GM19025 (cell line): ENCODE results near the gene PEX5L.
"Not testable (repeated sequence)": the region's sequence is repeated elsewhere in the genome, so short reads cannot be mapped to it uniquely, and the experiment has no call there.

Experiments used
- ATAC-seq: cut with Tn5 transposase; IDR thresholded peaks from one replicate; pipeline ENCODE4 v1.9.1; 2021; ENCODE audit warnings: mild to moderate bottlenecking, low read depth, moderate library complexity; ENCODE audit not compliant: unreplicated experiment

Gene PEX5L

GRCh38 chr3:179797192-179797591 is 239.5 kb downstream of the PEX5L start:
- ATAC-seq = no peak

GRCh38 chr3:179796421-179796820 is 240.3 kb downstream of the PEX5L start:
- ATAC-seq = no peak

GRCh38 chr3:179794355-179794754 is 242.4 kb downstream of the PEX5L start:
- no peak for ATAC-seq

GRCh38 chr3:179791793-179792192 is 244.9 kb downstream of the PEX5L start:
- no peak for ATAC-seq

GRCh38 chr3:179788996-179789395 is 247.7 kb downstream of the PEX5L start:
- ATAC-seq = no peak

GRCh38 chr3:179782841-179783240 is 253.9 kb downstream of the PEX5L start:
- ATAC-seq = not testable (repeated sequence)

GRCh38 chr3:179775416-179776122 is 261.2 kb downstream of the PEX5L start:
- ATAC-seq = no peak

GRCh38 chr3:179772297-179772696 is 264.4 kb downstream of the PEX5L start:
- no peak for ATAC-seq

- ATAC-seq = no peak
Measured at GRCh38 chr3:179771797-179772196, 264.9 kb downstream of the PEX5L start.

- no peak for ATAC-seq
Measured at GRCh38 chr3:179769411-179770247, 267.1 kb downstream of the PEX5L start.

- ATAC-seq = no peak
Measured at GRCh38 chr3:179768080-179768479, 268.7 kb downstream of the PEX5L start.

- no peak for ATAC-seq
Measured at GRCh38 chr3:179766416-179767133, 270.2 kb downstream of the PEX5L start.

GRCh38 chr3:179765396-179765795 is 271.3 kb downstream of the PEX5L start:
- no peak for ATAC-seq

GRCh38 chr3:179760944-179761343 is 275.8 kb downstream of the PEX5L start:
- no peak for ATAC-seq

- no peak for ATAC-seq
Measured at GRCh38 chr3:179750720-179751328, 285.9 kb downstream of the PEX5L start.

- no peak for ATAC-seq
Measured at GRCh38 chr3:179745716-179746115, 291.0 kb downstream of the PEX5L start.

GRCh38 chr3:179745079-179745478 is 291.7 kb downstream of the PEX5L start:
- no peak for ATAC-seq
